SK-N-MC (cell line): ENCODE data around the gene ACTG1.

ENCODE experiments used
- EZH2 ChIP-seq: fragments of 200-600 bp; sonication (generic); IDR thresholded peaks from one replicate; pipeline ENCODE4 v1.6.1; 2017; ENCODE audit warnings: antibody characterized with exemption
- FOXP2 ChIP-seq: optimal IDR thresholded peaks from 2 replicates; pipeline ENCODE3; 2011; ENCODE audit warnings: mild to moderate bottlenecking, moderate library complexity; ENCODE audit not compliant: insufficient read depth; ENCODE audit errors: extremely low read length, control extremely low read depth
- POLR2AphosphoS5 ChIP-seq: IDR thresholded peaks from 2 replicates; pipeline ENCODE4 v1.6.1; 2012; ENCODE audit warnings: mild to moderate bottlenecking, low read depth, low read length, borderline replicate concordance

DNA sequence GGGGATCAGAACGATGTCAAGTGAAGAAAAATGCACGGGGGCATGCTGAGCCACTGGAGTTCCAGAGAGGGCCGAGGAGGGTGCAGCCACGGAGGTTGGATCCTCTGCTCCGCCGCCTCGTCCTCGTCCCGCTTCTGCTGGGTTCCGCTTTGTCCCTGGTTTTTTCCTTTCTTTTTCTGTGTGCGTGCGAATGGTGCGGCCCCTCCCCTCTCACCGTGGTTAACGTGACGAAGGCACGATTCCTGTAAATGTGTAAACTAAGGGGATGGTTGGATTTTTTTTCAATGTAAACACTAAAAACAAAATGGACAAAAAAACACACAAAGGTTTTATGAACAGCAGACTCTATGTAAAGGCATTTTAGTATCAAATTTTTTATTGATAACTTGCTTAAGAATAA lies 46.7 kb downstream of the ACTG1 start:
- TF ChIP-seq POLR2AphosphoS5 (no peak), EZH2 (no peak), FOXP2 (no peak)
